Measurements from ENCODE around the gene LRIT1.

LRIT1 gene

GRCh38 chr10:84212014-84212413 lies 29.3 kb downstream of the LRIT1 start:
- Histone ChIP-seq H3K9me2 (replicated peaks; ENCODE audit: low read depth, low read length) (no peaks in the 10 kb centered on the region), H3K79me2 (ENCODE audit: insufficient read depth, low read length) (no peaks in the 10 kb centered on the region), H4K20me1 (ENCODE audit: insufficient read depth, low read length, poor library complexity, severe bottlenecking) (no peaks in the 10 kb centered on the region), H3K4me1 (ENCODE audit: insufficient read depth, low read length, poor library complexity, severe bottlenecking) (no peaks in the 10 kb centered on the region), H2AFZ (ENCODE audit: low read length) (no peak overlapping the region), H3K9ac (ENCODE audit: low read depth, low read length, poor library complexity, severe bottlenecking) (no peak overlapping the region), H3K4me3 (ENCODE audit: low read length, poor library complexity, severe bottlenecking) (no peak overlapping the region), H3K9me3 (ENCODE audit: insufficient read depth, low read depth, low read length) (no peaks in the 10 kb centered on the region), H3K27me3 (ENCODE audit: insufficient read depth, low read length, poor library complexity, severe bottlenecking) (no peaks in the 10 kb centered on the region), H3K36me3 (ENCODE audit: insufficient read depth, low read length) (no peaks in the 10 kb centered on the region), H3K4me2 (ENCODE audit: low read depth, low read length, poor library complexity, severe bottlenecking) (no peak overlapping the region), H3F3A (ENCODE audit: low read depth) (no peaks in the 10 kb centered on the region)
- no peak for TF ChIP-seq EZH2phosphoT487 (IDR thresholded peaks at IDR 0.05; ENCODE audit: borderline replicate concordance)
- TF ChIP-seq CTCF (conservative IDR thresholded peaks at IDR 0.05; ENCODE audit: low read length): no peak

DNA sequence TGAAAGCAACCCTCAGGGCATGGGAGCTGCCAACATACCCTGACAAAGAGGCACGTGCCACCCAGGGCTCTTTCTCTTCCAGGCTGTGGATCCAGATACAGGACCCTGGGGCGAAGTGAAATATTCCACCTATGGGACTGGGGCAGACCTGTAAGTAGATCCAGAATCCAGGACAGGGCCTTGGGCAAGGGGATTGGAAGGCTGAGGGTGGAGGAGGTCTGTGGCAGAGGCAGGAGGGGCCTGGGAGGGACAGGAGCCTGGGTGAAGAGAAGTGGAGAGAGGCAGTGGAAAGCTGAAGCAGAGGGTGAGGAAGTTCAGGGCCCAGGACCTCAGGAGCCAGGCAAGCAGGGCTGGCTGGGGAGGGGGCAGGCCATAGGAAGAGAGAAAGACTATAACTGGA lies 29.8 kb downstream of the LRIT1 start:
- Histone ChIP-seq H2AFZ (ENCODE audit: low read length) (no peak overlapping the region), H3K9me2 (replicated peaks; ENCODE audit: low read depth, low read length) (no peaks in the 10 kb centered on the region), H3K4me2 (ENCODE audit: low read depth, low read length, poor library complexity, severe bottlenecking) (no peak overlapping the region), H3K4me3 (ENCODE audit: low read length, poor library complexity, severe bottlenecking) (no peak overlapping the region), H3K79me2 (ENCODE audit: insufficient read depth, low read length) (no peaks in the 10 kb centered on the region), H3K9me3 (ENCODE audit: insufficient read depth, low read depth, low read length) (no peaks in the 10 kb centered on the region), H3F3A (ENCODE audit: low read depth) (no peaks in the 10 kb centered on the region), H3K27me3 (ENCODE audit: insufficient read depth, low read length, poor library complexity, severe bottlenecking) (no peaks in the 10 kb centered on the region), H3K9ac (ENCODE audit: low read depth, low read length, poor library complexity, severe bottlenecking) (no peak overlapping the region), H3K36me3 (ENCODE audit: insufficient read depth, low read length) (no peaks in the 10 kb centered on the region), H4K20me1 (ENCODE audit: insufficient read depth, low read length, poor library complexity, severe bottlenecking) (no peaks in the 10 kb centered on the region), H3K4me1 (ENCODE audit: insufficient read depth, low read length, poor library complexity, severe bottlenecking) (no peaks in the 10 kb centered on the region)
- TF ChIP-seq EZH2phosphoT487 (IDR thresholded peaks at IDR 0.05; ENCODE audit: borderline replicate concordance) (no peak), CTCF (conservative IDR thresholded peaks at IDR 0.05; ENCODE audit: low read length) (no peak)

GRCh38 chr10:84208023-84208422 lies 33.3 kb downstream of the LRIT1 start:
- Histone ChIP-seq H2AFZ (ENCODE audit: low read length) (no peak overlapping the region), H3K9ac (ENCODE audit: low read depth, low read length, poor library complexity, severe bottlenecking) (no peak overlapping the region), H3K27me3 (ENCODE audit: insufficient read depth, low read length, poor library complexity, severe bottlenecking) (no peaks in the 10 kb centered on the region), H3K4me1 (ENCODE audit: insufficient read depth, low read length, poor library complexity, severe bottlenecking) (no peaks in the 10 kb centered on the region), H3K9me3 (ENCODE audit: insufficient read depth, low read depth, low read length) (no peaks in the 10 kb centered on the region), H3K36me3 (ENCODE audit: insufficient read depth, low read length) (no peaks in the 10 kb centered on the region), H3F3A (ENCODE audit: low read depth) (no peaks in the 10 kb centered on the region), H3K4me2 (ENCODE audit: low read depth, low read length, poor library complexity, severe bottlenecking) (no peak overlapping the region), H3K9me2 (replicated peaks; ENCODE audit: low read depth, low read length) (no peaks in the 10 kb centered on the region), H3K4me3 (ENCODE audit: low read length, poor library complexity, severe bottlenecking) (no peak overlapping the region), H3K79me2 (ENCODE audit: insufficient read depth, low read length) (no peaks in the 10 kb centered on the region), H4K20me1 (ENCODE audit: insufficient read depth, low read length, poor library complexity, severe bottlenecking) (no peaks in the 10 kb centered on the region)
- no peak for TF ChIP-seq CTCF (conservative IDR thresholded peaks at IDR 0.05; ENCODE audit: low read length)
- no peak for TF ChIP-seq EZH2phosphoT487 (IDR thresholded peaks at IDR 0.05; ENCODE audit: borderline replicate concordance)

Data from Loucy (cell line).